Activated CD4-positive, alpha-beta T cell treated with anti-CD3 and anti-CD28 coated beads, Interleukin-2, amount 50 U/mL, for 24 hours (primary cell): Measurements from ENCODE around the gene DRC7.

ENCODE experiments used
- DNase-seq, 2 donors: peaks; one replicate each; pipeline ENCODE4 v3.0.0-alpha.2; 2020; ENCODE audit warnings: low read depth in 1 of 2, low spot score in 1 of 2

DRC7 gene

DNA sequence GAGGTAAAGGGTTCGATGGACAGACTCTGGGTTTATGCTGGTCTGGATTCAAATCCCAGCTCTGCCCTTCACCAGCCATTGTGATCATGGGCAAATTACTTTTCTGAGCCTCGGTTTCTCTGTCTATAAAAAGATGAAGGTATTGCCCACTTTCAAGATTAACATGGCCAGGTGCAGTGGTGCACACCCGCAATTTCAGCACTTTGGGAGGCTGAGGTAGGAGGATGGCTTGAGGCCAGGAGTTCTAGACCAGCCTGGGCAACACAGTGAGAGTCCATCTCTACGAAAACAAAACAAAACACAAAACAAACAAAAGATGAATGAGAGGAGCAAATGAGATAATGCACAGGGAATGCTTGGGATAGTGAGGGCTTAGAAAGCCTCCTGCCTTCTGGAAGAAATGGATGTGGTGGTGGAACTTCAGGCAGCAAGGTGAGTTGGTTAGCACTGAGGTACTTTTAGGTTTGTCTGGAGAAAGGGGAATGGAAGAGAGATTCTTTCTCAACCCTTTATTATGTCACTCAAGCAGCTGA is 18.0 kb upstream of the DRC7 start:
- no peak for DNase-seq

DNA sequence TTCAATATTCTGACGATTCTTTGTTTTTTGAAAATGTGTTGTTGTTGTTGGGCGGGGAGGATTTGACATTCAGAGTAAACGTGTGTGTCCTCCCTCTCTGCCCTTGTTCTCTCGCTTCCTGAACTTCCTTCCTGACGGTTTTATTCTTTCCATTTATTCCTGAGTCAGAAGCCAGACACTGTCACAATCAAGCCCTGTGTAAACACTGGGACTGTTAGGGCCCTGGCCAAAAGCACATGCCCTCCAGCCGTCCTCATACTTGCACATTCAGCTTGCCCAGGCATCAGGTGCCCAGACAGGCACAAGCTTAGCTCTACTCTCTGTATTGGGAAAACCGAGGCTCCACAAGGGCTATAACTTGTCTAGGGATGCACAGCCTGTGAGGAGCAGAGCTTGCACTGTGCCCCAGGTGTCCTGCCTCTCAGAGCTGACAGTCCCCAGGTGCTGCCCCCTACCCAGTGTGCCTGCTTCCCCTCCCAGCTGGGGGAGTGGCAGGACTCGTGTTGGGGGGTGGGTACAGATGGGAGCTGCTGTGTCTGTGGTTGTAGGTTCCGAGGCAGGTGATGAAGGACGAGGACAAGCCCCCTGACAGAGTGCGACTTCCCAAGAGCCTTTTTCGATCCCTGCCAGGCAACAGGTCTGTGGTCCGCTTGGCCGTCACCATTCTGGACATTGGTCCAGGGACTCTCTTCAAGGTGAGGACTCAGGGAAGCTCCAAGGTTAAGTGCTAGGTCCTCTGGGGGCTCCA is 16.8 kb upstream of the DRC7 start:
- no peak for DNase-seq

DNA sequence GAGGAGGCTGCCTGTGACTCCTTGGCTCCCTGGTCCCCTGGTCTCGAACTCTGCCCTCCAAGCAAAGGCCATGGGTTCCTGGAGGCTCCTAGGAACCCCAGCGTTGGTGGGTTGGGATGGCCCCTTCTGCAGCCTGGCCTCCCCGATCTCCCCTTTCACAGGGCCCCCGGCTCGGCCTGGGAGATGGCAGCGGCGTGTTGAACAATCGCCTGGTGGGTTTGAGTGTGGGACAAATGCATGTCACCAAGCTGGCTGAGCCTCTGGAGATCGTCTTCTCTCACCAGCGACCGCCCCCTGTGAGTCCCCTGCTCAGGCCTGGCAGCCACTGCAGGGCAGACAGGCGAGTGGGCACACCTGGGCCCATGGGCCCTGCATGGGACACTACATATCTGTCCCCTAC is 15.6 kb upstream of the DRC7 start:
- no peak for DNase-seq

DNA sequence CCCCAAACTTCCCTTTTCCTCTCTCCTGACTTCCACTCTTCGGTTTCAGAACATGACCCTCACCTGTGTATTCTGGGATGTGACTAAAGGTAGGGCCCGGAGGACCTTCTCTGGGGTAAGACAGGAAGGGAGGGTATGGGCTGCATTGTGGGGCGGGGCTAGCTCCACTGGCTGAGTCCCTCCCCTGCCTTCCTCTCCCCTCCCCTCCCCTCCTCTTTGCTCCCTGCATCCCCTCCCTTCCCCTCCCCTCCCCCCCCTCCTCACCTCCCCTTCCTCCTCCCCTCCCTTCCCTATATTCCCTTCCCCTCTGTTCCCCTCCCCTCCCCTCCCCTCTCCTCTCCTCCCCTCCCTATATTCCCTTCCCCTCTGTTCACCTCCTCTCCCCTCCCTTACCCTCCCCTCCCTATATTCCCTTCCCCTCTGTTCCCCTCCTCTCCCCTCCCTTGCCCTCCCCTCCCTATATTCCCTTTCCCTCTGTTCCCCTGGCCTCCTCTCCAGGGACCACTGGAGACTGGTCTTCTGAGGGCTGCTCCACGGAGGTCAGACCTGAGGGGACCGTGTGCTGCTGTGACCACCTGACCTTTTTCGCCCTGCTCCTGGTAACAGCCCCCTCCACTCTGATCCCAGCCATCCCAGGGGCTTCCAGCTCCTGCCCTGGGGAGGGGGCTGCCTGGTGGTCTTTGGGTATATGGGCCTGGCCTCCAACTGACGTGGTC is 14.7 kb upstream of the DRC7 start:
- no peak for DNase-seq

DNA sequence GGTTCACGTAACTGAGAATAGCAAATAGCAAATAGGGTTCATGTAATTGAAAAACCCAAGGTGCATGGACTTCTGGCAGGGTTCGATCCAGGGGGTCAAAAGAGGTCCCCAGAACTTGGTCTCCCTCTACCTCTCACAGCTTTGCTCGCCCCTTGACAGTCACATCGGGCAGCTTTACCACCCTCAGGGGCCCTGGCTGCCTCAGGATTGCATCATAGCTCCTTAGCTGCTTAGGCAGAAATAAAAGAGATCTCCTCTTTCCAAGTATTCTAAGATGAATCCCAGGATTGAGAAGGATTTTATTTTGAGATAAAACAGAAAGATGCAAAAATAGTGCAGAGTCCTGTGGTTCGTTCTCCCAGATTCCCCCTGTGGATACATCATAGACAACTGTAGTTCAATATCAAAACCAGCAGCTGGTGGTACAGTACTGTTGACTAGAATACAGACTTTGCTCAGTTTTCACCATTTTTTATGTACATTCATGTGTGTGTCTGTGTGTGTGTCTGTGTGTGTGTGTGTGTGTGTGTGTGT is 13.7 kb upstream of the DRC7 start:
- no peak for DNase-seq

DNA sequence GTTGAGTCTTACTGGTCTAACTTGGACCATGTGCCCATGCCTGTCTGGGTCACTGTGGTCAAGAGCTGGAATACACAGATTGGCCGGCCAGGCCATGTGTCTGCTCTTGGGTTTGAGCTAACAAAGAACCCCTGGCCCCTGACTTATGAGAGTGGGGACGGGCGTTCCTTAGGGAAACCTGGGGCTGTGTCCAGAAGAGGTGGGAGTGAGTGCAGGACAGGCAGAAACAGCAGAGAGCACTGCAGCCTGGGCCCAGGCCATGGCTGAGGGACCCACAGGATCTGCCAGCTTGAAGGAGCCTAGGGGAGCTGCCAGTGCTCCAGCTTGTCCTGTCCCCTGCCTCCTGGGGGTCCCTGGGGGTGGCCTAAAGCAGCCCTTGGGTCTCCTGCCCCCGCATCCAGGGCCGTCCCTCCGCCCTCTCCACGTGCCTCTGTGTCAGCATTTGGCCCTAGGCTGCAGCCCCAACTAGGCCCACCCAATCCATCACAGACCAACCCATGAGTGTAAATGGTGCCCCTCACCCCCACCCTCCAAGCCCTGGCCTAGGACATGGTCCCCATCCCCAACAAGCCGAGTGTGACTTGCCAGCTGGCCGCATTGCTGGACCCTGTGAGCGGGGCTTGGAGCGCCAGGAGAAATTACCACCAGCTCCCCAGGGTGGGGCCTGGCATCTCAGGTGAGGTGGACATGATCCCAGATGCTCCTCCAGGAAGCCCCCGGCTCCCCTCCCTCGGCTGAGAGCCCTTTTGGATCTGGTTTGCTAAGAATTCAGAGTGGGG is 12.5 kb upstream of the DRC7 start:
- no peak for DNase-seq

DNA sequence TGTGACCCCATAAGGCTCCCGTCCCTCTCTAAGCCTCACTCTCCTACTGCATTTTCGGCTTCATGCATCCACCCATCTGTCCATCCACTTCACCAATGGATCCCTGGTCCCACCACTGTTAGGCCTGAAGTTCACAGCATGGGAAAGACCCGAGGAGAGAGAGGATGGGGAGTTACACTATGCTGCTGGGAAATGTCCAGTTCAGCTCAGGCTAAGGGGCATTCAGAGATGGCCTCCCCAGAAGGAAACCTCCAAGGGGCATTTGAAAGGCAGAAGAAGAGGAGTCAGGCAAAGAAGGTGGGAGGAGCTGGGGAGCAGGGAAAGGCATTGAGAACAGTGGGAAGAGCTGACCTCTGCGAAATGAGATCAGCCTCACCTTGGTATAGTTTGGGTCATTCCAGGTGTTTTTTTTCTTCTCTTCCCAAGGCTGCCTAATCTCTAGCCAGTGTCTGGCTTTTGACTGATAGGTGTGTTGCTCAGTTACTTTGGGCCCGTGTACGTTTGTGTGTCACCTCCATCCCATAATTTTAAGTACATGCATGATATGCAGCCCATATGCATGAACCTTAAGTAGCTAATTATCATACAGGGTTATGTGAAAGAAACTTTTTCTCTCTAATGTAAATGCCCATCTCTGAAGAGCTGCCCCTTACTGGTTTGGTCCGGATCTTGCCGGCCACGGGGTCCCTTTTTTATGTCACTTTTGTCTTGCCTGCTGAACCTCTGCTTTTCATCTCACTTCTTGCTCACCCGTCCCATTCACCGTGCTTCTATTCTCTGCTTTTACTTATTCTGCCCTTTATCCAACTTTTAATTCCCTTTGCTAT is 11.6 kb upstream of the DRC7 start:
- no peak for DNase-seq

DNA sequence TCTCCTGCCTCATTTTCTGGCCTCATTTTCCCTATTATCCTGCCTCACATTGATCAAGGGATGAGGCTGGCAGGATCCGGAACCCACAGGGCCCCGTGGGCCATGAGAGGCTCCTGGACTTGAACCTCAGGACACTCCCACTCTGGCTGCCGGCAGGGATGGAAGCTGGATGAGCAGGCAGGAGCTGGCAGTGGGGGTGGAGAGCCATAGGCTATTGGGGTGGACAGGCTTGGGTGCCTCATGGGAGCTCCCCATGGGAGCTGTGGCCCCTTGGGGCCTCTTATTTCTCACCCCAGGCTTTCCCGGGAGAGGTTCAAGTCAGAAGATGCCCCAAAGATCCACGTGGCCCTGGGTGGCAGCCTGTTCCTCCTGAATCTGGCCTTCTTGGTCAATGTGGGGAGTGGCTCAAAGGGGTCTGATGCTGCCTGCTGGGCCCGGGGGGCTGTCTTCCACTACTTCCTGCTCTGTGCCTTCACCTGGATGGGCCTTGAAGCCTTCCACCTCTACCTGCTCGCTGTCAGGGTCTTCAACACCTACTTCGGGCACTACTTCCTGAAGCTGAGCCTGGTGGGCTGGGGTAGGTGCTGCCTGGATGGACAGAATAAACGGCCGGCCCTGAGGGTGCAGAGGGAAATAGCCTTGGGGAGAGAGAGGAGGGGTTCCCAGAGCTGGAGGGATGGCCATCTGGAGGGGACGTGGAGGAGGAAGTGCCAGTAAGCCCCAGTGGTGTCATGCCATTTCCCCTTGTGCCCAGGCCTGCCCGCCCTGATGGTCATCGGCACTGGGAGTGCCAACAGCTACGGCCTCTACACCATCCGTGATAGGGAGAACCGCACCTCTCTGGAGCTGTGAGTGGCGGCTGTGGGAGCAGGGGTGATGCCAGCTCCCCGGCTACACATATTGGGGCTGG is 10.7 kb upstream of the DRC7 start:
- DNase-seq = no peak

DNA sequence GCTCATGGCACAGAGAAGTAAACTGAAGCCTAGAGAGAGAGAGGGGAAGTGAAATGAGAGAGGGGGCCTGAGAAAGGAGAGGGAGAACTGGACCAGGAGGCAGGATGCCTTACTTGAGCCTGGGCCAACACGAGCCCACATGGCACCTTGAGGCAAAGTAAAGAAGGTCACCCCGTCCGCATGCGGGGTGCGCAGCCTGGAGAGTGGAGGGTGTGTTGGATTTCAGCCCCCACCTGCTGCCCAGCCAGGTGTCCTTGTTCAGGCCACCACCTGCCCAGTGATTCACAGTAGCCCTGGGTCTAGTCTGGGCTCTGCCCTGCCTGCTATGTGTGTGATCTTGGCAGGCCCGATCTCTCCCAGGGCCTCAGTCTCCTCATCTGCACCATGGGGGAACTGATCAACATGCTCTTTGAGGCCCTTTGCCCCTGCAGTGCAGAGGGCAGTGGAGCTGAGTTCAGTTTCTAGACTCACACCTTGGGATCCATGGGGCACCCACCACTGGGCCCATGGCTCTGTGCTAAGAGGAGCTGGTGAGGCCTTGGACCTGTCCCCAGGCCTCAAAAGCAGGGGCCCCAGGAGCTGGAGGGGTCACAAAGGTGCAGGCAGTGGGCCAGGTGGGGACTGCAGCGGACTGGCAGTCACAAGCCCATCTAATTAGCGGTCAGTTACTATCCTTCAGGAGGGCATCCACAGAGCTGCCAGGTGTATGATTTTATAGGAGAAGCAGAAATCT is 9.8 kb upstream of the DRC7 start:
- no peak for DNase-seq

DNA sequence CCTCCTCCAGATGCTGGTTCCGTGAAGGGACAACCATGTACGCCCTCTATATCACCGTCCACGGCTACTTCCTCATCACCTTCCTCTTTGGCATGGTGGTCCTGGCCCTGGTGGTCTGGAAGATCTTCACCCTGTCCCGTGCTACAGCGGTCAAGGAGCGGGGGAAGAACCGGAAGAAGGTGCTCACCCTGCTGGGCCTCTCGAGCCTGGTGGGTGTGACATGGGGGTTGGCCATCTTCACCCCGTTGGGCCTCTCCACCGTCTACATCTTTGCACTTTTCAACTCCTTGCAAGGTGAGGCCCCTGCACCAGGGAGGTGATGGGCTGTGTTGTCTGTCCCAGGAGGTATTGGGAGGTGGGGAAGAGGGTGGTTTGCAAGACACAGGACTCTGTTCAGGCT is 9.0 kb upstream of the DRC7 start:
- no peak for DNase-seq

DNA sequence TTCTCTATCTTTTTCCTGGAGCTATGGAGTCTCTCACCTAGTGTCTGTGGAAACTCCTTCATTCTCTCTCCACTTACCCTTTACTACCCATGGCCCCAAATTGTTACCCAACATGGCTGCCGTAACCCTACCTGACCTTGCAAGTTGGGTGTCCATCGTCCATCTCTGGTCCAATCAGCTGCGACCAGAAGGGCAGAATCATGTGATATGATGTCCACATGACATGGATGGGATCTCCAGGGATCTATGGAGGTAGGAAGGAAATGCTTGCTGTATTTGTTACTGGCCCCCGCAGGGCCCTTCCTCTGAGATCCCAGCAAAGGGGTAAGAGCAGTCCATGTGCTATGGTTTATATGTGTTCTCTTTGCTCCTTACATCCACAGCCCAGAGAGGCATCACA is 8.0 kb upstream of the DRC7 start:
- DNase-seq = no peak

DNA sequence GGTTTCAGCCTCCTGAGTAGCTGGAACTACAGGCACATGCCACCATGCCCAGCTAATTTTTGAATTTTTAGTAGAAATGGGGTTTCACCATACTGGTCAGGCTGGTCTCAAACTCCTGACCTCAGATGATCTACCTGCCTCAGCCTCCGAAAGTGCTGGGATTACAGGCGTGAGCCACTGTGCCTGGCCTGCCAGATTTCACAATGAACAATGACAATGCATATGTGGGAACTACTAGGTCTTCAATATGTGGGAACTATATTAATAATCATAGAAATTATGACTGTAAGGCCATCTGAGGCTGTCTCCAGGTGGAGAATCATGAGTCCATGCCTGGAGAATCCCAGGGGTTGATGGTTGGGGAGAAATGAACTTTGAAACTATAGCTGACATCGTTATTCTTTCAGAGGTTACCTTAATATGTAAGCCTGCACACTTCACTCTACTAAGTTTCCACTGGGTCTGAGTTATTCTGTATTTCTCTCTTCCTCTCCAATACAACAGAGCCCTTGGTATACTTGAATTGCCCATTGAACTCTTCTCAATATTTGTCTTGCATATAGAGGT is 7.2 kb upstream of the DRC7 start:
- DNase-seq = no peak

DNA sequence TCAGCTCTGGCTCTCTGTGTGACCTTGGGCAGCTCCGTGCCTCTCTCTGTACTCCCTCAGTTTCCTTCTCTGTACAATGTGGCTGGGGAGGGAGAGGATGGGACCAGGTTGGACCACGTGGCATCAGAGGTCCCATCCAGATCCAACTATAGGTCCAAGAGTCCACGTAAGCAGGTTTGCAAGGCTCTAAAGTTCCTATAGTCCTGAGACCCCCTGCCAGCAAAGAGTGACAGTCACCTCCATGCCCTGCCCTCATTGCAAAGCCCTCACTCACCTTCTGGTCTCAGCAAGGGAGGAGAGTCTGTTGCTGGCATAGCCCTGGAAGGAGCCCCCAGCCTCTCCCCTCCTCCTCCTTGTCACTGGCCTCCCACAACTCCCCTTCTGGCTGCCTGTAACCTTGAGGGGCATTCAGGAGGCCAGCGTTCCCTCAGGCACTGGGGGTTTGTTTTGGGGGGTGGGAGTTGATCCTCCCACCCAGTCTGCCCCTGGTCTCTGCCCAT is 6.1 kb upstream of the DRC7 start:
- no peak for DNase-seq

DNA sequence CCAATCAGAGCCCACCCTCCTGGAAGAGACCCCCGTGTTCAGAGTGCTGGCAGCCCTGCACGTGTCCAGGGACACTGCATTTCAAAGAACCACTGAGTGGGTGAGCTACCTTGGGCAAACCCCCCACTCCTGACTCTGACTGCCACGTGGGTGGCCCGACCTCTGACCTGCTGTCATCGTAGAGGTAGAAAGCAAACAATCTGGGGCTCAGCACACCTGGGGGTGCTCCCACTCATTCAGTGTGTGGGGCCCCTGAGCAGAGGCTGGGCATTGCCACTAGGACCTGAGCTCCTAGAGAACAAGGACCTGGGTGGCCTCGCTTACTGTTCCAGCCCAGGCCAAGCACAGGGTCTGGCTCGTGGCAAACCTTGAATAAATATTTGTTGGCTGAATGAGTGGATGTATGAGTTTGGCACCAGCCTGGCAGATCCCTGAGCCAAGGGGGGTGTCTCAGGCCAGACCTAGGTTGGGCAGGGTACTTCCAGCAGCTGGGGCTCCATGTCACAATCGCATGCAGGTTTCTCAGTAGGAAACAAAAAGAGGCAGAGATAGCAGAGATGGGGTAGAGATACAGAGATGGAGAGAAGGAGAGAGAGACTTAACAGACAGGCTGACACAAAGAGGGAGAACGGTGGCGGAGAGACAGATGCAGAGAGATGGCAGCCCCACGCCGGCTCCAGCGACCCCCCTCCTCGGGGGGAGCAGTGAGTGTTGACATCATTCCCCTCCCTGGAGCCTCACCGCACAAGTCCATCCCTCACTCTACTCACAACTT is 5.4 kb upstream of the DRC7 start:
- DNase-seq = no peak

DNA sequence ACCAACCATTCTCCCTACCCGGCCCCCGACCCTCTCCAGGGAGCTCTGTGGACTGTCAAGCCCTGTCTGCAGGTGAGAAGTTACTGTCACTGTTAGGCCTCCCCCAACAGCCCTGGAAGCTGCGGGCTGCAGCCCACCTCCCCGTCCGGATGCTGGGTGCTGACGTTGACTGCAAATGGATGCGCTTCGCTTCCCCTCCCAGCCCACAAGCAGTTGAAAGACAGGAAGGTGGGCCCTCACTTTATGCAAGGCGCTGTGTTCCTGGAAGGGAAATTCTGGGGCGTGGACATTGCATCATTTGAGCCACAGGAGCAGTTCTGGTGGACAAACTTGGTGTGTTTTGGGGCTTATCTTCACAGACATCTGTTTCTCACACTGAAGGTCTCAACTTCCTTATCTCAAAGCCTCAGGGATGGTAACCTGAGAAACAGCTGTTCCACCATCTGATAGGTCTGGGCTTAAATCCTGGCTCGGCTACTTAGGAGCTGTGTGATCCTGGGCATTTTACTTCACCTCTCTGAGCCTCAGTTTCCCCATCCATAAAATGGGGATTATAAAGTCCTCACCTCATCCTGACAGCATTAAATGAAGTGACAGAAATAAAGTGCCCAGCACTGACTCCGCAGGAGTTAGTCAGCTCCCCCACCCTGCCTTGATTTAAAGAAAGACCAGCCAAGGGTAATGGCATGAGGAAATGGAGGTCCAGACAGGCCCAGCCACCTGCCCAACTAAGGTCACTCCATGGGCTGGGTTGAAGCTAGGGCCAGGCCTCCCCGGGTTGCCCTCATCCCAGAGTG is 4.6 kb upstream of the DRC7 start:
- no peak for DNase-seq

DNA sequence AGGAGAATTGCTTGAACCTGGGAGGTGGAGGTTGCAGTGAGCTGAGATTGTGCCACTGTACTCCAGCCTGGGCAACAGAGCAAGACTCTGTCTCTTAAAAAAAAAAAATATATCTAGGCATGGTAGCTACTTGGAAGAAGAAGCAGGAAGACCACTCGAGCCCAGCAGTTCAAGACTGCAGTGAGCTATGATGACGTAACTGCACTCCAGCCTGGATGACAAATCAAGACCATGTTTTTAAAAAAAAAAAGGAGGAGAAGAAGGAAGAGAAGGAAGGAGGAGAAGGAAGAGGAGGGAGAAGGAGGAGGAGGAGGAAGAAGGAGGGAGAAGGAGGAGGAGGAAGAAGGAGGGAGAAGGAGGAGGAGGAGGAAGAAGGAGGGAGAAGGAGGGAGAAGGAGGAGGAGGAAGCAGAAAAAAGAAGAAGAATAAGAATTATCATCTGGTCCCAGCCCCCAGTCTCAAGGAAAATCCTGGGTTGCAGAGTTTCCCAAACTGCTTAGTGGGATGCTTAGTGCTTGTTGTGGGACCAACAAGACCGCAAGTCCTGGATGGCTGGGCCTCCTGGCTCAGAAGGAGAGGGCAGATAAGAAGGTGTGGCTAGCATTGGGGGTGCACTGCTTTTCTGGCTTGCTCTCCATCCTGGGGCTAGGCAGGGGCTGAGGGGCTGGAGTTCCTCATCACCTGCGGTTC is 3.7 kb upstream of the DRC7 start:
- no peak for DNase-seq
